G401 (cell line): ENCODE results near the gene SLC12A5. TPM values are rescaled to one million over a fixed set of nuclear protein-coding genes. Genes with fewer than 3 reads are reported as not detected.

Experiments used
- DNase-seq: peaks from one replicate; pipeline ENCODE4 v3.0.0-alpha.2; 2015; ENCODE audit warnings: low spot score
- in situ Hi-C: cut with HindIII; loops from 2 replicates; pipeline ENCODE4 v1.10.0; 2016; ENCODE audit warnings: low sequenced_read_pairs, mixed read lengths
- total RNA-seq: library from RNA; depleted of rRNA; stranded (reverse); fragments of >200 nt; shearing (Covaris generic); gene quantifications from 2 replicates; pipeline ENCODE4 v1.2.3, GENCODE V29; 2014

SLC12A5 gene
- total RNA-seq, 1 experiment from 2014 or later: 0.03 TPM

GRCh38 chr20:46065006-46065405 lies 36.0 kb downstream of the SLC12A5 start:
- DNase-seq: no peak
- in situ Hi-C loops: no loop called here

GRCh38 chr20:46065691-46066090 lies 36.7 kb downstream of the SLC12A5 start:
- in situ Hi-C loops: no loop called here
- no peak for DNase-seq

GRCh38 chr20:46070215-46070900 lies 41.3 kb downstream of the SLC12A5 start:
- in situ Hi-C loops: no loop called here
- no peak for DNase-seq

- in situ Hi-C loops: no loop called here
- no peak for DNase-seq
Observed at GRCh38 chr20:46071573-46071972, 42.6 kb downstream of the SLC12A5 start.

DNA sequence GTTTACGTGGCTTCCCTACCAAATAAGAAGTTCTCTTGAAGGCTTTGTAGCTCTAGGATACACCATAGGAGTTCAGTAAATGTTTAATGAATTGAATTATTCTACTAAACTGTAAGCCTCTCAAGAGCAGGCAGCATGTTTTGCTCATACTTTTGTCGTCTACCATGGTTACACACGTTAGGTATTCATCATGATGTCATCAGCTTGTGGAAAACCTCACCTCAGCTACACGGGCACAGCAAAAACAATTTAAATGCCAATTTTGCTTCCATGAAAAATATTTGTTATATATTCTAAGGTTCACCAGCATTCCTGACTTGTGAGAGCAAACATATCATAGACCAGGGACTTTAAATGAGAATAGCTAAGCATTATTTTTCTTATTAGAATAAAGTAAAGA lies 44.0 kb downstream of the SLC12A5 start:
- in situ Hi-C loops: no loop called here
- no peak for DNase-seq

GRCh38 chr20:46073443-46073842 lies 44.4 kb downstream of the SLC12A5 start:
- in situ Hi-C loops: no loop called here
- no peak for DNase-seq

GRCh38 chr20:46074006-46074405 lies 45.0 kb downstream of the SLC12A5 start:
- in situ Hi-C loops: no loop called here
- no peak for DNase-seq

- in situ Hi-C loops: no loop called here
- no peak for DNase-seq
Observed at GRCh38 chr20:46076806-46077205, 47.8 kb downstream of the SLC12A5 start.

- in situ Hi-C loops: no loop called here
Observed at GRCh38 chr20:46077642-46078305, 48.8 kb downstream of the SLC12A5 start.

GRCh38 chr20:46078954-46079353 lies 49.9 kb downstream of the SLC12A5 start:
- no peak for DNase-seq
- in situ Hi-C loops: no loop called here

More at GRCh38 chr20:46077642-46078305, 48.8 kb downstream of the SLC12A5 start:
- no peak for DNase-seq

DNA sequence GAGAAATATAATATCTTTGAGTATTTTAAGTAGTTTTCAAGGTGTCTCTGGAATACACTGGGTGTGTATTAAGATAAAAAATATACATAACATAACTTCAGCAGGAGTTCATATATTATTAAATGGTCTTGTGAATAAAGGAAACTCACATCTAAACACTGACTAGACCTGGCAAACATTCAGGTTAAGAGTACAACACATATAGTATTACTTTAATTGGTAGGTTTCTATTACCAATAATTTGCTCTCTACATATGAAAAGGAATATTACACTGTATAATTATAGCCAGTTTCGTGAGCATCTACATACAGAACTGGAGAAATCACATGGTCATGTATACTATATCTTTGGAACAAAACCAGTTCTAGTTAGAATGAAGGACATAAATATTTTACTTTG lies 52.1 kb downstream of the SLC12A5 start:
- DNase-seq: no peak
- in situ Hi-C loops: no loop called here

DNA sequence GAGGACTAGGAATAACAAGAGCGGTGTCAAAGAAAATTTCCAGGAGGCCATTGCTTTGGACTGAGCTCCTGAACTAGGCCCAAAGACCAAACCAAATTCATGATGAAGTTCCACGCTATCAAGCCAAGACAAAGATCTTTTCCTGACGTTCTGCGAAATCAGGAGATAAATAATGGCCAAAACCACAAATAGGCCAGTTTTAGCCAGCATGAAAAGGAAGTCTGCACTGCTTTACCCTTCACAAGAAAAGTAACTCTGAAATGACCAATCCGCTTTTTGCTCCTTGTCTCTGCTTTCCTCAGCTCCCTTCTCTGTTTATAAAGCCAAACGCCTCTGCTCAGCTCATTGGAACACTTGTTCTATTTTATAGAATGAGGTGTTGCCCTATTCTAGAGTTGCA lies 54.1 kb downstream of the SLC12A5 start:
- in situ Hi-C loops: no loop called here

DNA sequence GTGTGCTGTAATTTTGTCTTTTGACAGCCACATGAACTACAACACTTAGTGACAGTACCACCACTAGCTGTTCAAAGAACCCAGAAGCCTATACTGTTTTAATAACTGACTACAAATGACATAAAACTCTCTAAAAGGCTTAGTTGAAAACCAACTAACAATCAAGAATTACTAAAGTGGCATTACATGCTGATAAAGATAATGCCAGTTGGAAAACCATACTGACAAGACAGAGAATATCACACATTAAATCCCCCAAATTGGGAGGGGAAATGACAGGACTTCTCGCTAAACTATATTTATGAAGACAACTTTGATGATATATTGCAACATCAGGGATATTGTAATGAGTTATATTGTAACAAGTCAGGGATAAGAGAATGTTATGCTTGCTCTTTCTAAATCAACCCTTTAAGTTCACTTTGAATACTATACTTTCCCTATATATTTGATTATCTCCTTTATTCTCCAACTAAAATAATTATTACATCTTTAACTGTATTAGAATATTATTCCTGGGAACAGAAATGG lies 54.6 kb downstream of the SLC12A5 start:
- in situ Hi-C loops: no loop called here
- no peak for DNase-seq

More for the DNA sequence above, 54.1 kb downstream of the SLC12A5 start:
- DNase-seq: no peak

- DNase-seq: no peak
- in situ Hi-C loops: no loop called here
Observed at GRCh38 chr20:46084805-46085178, 55.8 kb downstream of the SLC12A5 start.

DNA sequence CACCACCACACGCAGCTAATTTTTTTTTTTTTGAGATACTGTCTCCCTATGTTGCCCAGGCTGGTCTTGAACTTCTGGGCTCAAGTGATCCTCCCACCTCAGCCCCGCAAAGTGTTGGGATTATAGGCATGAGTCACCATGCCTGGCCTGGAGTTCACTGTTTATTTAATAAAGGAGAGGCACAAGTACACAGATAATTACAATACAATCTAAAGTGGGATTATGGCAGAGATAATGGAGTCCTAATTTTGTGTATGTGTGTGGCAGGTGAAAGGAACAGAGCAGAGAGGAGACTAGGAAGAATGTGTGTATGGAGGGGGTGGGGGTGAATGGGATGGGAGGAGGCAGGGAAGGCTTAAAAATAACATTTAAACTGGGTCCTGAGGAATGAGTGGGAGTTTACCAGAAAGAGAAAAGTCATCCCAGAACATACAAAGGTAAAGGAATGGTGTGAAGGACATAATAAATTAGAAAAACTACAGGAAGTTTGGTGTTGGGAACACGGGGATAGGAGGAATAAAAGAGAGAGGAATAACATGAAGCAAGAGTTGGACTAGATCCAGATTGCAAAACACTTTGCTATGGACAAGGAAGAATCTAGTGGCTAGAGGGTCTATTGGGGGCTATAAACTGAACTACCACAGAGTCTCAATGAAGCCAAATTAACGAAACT lies 56.3 kb downstream of the SLC12A5 start:
- DNase-seq: no peak
- in situ Hi-C loops: no loop called here

DNA sequence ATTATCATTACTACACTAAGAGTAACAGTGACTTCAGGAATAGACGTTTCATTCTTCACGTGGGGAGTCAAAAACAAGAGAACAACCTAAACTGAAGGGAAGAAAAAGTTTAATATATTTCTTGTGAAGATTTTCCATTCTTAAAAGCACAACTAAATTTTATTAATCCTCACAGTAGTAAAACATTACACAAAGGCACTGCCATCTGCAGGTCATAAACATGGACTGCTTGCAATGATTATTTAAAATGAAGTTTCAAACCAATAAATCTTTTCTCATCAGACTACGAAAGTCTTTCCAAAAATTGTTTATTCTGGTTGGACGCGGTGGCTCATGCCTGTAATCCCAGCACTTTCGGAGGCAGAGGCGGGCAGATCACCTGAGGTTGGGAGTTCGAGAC lies 58.1 kb downstream of the SLC12A5 start:
- in situ Hi-C loops: no loop called here
- DNase-seq: no peak

GRCh38 chr20:46088409-46089166 lies 59.6 kb downstream of the SLC12A5 start:
- DNase-seq: no peak
- in situ Hi-C loops: no loop called here

- DNase-seq: no peak
- in situ Hi-C loops: no loop called here
Observed at GRCh38 chr20:46089167-46089416, 60.1 kb downstream of the SLC12A5 start.

DNA sequence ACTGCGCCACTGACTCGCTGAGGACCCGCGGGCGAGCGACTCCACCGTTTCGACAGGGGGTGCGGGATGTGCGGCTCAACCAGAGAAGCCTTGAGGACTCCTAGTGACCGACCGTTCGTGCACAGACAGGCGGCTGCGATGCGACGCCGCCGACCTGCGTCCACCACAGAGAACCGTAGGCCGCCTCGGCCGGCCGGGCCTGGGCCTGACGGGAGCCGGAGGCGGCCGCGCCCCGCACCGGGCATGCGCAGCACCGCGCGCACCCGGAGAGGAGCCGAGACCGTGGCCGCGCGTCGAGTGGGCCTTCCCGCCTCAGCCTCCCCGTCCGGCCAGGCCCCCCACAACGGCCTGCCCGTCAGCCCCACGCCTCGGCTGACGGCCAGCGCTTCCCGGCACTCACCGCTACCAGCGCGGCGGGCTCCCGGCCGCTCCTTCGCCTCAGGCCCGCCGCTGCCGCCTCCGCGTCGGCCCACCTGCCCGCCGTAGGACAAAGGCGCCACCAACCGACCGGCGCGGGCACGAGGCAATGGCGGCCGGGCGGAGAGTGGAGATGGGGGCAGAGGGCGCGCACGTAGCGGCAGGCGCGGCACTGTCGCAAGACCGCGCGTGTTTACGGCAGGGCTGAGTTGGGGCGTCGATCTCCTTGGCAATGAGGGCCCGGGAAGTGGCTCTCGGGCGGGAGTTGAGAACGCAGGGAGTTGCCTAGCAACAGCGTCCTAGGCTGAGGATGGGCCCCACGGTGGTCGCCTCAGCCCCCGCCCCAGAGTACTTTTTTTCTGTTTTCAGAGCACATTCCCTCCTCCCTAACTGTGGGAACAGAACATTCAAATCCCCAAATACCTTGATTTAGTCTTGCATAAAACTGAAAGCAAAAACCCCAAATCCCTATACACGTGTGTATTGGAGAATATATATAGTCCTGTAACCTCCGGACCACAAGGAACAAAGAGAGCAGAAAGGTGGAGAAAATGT lies 60.7 kb downstream of the SLC12A5 start, which contains the start of gene NCOA5:
Gene NCOA5, minus strand, starts transcription at position 546 of the 972 bp plus-strand sequence. CDS start 10,538 bp downstream, outside the sequence.
- in situ Hi-C loops: no loop called here
- peak; percentile 94 for DNase-seq
